Measurements from ENCODE around the gene ARHGEF19. TPM values are rescaled to one million over a fixed set of nuclear protein-coding genes. Genes with fewer than 3 reads are reported as not detected.
"Not testable (repeated sequence)": the region's sequence is repeated elsewhere in the genome, so short reads cannot be mapped to it uniquely, and the experiment has no call there.

The ARHGEF19 gene
- polyA plus RNA-seq, 6 donors from 2014 or later = 7.0 to 10.8 (median 8.1) TPM

DNA sequence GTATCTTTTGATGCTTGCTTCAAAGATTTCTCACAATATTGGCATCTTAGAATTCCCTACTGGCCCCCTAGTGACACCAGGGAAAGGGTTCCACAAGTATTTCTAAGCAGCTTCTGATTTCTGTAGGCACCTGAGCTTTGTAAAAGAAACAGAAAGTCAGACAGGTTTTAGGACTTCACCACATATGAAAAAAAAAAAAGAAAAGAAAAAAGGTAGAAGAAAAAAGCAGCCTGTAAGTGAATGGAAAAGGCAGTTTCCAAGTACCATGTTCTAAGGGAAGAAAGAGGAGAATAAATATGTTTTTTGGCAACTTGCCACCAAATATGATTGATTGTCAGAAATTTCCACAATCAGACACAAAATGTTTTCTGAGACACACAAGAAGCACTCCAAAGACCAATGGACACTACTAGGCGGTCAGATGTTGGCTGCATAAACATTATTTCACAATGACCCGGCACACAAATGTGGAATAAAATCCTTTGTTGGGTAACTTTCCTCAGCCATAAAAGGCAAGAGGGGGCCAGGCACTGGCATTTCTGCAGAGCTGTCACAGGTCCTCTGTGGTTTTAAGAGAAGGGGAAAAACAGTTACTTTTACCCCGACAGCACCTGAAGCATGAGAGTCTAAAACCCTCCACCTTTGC is 37.3 kb upstream of the ARHGEF19 start:
- H3K36me3 Mint-ChIP-seq = peaks cover 0 to 8% of the 10 kb centered on the region in 2 donors
- no peaks in the 10 kb centered on the region for H3K9me3 Mint-ChIP-seq
- DNase-seq (no peak), ATAC-seq (ENCODE audit: low read depth in 2 of 2) (no peak)
- peaks cover 17 to 19% (median 18%) of the 10 kb centered on the region in 3 donors for H3K4me1 Mint-ChIP-seq
- H3K27ac Mint-ChIP-seq = peak overlapping the region; percentile 1 to 92 (median 82)
- H3K27me3 Mint-ChIP-seq = no peaks in the 10 kb centered on the region
- no peak overlapping the region for H3K4me3 Mint-ChIP-seq

GRCh38 chr1:16248603-16249516 is 36.4 kb upstream of the ARHGEF19 start:
- DNase-seq (peak; percentile 21), ATAC-seq (ENCODE audit: low read depth in 2 of 2) (peak; percentile 85 to 86)
- Mint-ChIP-seq H3K27ac (peak overlapping the region in 5 of 6 donors; percentile 10 to 92 (median 57)), H3K9me3 (no peaks in the 10 kb centered on the region), H3K36me3 (peaks cover 0 to 8% of the 10 kb centered on the region in 2 donors), H3K4me3 (peak overlapping the region in 2 of 8 donors; percentile 16 to 85), H3K4me1 (peaks cover 17 to 26% (median 25%) of the 10 kb centered on the region in 3 donors), H3K27me3 (no peaks in the 10 kb centered on the region)

GRCh38 chr1:16248007-16248436 is 35.6 kb upstream of the ARHGEF19 start:
- Mint-ChIP-seq H3K27ac (peak overlapping the region in 3 of 6 donors; percentile 15 to 81 (median 63)), H3K27me3 (no peaks in the 10 kb centered on the region), H3K36me3 (peaks cover 0 to 8% of the 10 kb centered on the region in 2 donors), H3K9me3 (no peaks in the 10 kb centered on the region), H3K4me1 (peaks cover 17 to 28% (median 25%) of the 10 kb centered on the region in 3 donors), H3K4me3 (no peak overlapping the region)
- DNase-seq (no peak), ATAC-seq (ENCODE audit: low read depth in 2 of 2) (no peak)

GRCh38 chr1:16247441-16247840 is 35.0 kb upstream of the ARHGEF19 start:
- H3K27me3 Mint-ChIP-seq = no peaks in the 10 kb centered on the region
- ATAC-seq (ENCODE audit: low read depth in 2 of 2) (no peak), DNase-seq (no peak)
- peaks cover 17 to 28% (median 25%) of the 10 kb centered on the region in 3 donors for H3K4me1 Mint-ChIP-seq
- no peak overlapping the region for H3K4me3 Mint-ChIP-seq
- peak overlapping the region in 3 of 6 donors; percentile 63 to 81 (median 72) for H3K27ac Mint-ChIP-seq
- H3K36me3 Mint-ChIP-seq = peaks cover 0 to 7% of the 10 kb centered on the region in 2 donors
- H3K9me3 Mint-ChIP-seq = no peaks in the 10 kb centered on the region

GRCh38 chr1:16246961-16247360 is 34.5 kb upstream of the ARHGEF19 start:
- peak overlapping the region in 3 of 6 donors; percentile 34 to 72 (median 59) for H3K27ac Mint-ChIP-seq

DNA sequence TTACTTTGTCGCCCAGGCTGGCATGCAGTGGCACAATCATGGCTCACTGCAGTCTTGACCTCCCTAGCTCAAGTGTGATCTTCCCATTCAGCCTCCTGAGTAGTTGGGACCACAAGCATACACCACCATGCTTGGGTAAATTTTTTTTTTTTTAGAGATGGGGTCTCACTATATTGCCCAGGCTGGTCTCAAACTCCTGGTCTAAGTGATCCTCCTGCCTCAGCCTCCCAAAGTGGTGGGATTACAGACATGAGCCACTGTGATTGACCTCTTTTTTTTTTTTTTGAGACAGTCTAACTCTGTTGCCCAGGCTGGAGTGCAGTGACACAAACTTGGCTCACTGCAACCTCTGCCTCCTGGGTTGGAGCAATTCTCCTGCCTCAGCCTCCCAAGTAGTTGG is 33.8 kb upstream of the ARHGEF19 start:
- peak overlapping the region in 1 of 8 donors; percentile 29 for H3K4me3 Mint-ChIP-seq
- DNase-seq = not testable (repeated sequence)

More at GRCh38 chr1:16246961-16247360, 34.5 kb upstream of the ARHGEF19 start:
- H3K4me1 Mint-ChIP-seq = peaks cover 17 to 28% (median 25%) of the 10 kb centered on the region in 3 donors
- H3K27me3 Mint-ChIP-seq = no peaks in the 10 kb centered on the region
- ATAC-seq (ENCODE audit: low read depth in 2 of 2) (no peak), DNase-seq (no peak)
- no peaks in the 10 kb centered on the region for H3K9me3 Mint-ChIP-seq
- H3K4me3 Mint-ChIP-seq = no peak overlapping the region
- H3K36me3 Mint-ChIP-seq = peaks cover 0 to 2% of the 10 kb centered on the region in 2 donors

DNA sequence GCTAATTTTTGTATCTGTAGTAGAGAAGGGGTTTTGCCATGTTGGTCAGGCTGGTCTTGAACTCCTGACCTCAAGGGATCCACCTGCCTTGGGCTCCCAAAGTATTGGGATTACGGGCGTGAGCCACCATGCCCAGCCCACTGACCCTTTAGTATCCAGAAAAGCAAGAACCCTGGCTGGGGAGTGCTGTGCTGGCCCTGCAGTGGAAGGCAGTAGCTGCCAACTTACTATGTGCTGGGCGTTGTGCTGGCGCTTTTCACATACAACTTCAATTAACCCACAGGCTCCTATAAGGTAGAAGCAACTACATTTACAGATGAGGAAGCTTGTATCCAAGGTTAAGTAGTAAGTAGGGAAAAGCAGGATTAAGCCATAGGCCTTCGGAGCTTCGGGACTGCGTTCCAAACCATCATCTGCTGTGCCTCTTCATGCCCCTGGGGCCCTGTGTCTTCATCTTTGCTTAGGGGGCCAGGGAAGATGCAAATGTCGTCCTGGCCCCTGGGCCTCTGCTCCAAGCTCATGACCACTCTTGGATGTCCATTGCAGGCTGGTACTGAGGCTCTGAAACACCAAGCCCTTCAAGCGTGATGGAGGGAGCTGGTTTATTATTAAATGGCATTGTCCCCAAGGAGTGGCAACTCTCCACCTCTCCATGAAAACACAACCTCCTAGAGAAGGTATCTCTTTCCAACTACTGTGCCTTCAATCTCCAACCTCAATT is 33.2 kb upstream of the ARHGEF19 start:
- H3K4me3 Mint-ChIP-seq = no peak overlapping the region
- ATAC-seq (ENCODE audit: low read depth in 2 of 2) (no peak), DNase-seq (no peak)
- H3K36me3 Mint-ChIP-seq = no peaks in the 10 kb centered on the region
- peak overlapping the region in 2 of 6 donors; percentile 78 to 82 for H3K27ac Mint-ChIP-seq
- peaks cover 17 to 28% (median 25%) of the 10 kb centered on the region in 3 donors for H3K4me1 Mint-ChIP-seq
- no peaks in the 10 kb centered on the region for H3K9me3 Mint-ChIP-seq
- no peaks in the 10 kb centered on the region for H3K27me3 Mint-ChIP-seq

More for the DNA sequence above, 33.8 kb upstream of the ARHGEF19 start:
- Mint-ChIP-seq H3K27ac (peak overlapping the region in 2 of 6 donors; percentile 78 to 82), H3K4me1 (peaks cover 17 to 28% (median 25%) of the 10 kb centered on the region in 3 donors)
- not testable (repeated sequence) for ATAC-seq (ENCODE audit: low read depth in 2 of 2); H3K36me3 Mint-ChIP-seq; H3K9me3 Mint-ChIP-seq; H3K27me3 Mint-ChIP-seq

DNA sequence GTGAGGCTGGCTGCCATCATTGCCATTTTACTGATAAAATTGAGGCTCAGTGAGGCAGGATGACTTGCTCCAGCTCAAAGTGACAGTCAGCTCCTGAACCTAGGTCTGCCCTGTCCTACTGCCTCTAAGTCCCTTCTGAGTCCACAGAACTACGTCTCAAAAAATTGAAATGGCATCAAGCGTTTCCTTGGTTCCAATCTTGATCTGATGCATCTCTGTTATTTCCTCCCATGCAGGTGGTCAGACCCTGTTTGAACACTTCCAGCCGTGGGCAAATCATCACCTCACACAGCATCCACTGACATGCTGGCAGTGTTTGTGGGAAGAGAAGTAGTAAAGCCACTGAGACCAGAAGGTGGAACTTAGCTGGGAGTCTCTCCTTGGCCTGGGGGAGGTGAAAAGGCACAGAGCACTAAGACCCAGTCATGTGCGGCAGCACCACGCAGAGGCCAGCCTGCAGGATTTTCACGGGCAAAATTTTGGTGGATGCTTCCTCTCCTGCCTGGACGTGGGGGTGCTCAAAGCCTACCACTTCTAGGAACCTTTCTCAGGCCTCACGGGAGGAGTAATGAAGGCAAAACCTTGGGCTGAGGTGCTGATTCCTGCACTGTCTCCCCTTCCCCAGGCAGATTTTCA is 32.3 kb upstream of the ARHGEF19 start:
- H3K27ac Mint-ChIP-seq = peak overlapping the region in 2 of 6 donors; percentile 10 to 57
- H3K4me1 Mint-ChIP-seq = peaks cover 17 to 24% (median 23%) of the 10 kb centered on the region in 3 donors
- ATAC-seq (ENCODE audit: low read depth in 2 of 2) (no peak), DNase-seq (no peak)
- H3K9me3 Mint-ChIP-seq = no peaks in the 10 kb centered on the region
- no peaks in the 10 kb centered on the region for H3K27me3 Mint-ChIP-seq
- H3K4me3 Mint-ChIP-seq = no peak overlapping the region
- H3K36me3 Mint-ChIP-seq = no peaks in the 10 kb centered on the region

DNA sequence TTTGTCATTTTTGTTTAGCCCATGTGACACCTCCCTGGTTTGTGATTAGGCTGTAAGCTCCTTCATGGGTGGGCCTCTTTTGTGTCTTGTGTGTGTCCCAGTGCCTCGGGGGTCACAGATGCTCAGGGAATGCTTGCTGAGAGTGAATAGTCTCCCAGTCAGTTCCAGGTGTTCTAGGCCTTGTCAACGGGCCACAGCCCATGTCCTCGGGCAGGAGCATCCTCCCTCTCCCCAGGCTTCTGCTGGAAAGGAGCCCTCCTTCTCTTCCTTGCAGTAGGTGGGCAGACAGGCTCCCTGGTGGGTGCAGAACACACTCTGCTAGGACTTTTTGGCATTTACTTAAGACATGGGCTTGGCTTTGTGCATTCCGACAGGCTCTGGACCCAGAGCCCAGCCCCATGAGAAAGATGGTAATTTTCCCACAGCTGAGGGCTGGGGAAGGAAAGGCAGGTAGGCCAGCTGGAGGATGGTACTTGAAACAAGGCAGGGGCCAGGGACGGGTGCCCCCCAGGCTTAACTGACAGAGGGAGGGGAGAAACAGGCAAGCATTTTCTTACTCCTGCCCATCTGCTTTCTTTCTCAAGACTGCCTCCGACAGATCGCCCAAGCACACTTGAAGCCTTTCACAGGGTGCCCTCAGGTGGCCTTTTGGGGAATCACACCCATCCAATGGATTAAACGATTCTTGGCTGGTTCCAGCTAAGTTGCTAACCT is 31.6 kb upstream of the ARHGEF19 start:
- no peaks in the 10 kb centered on the region for H3K36me3 Mint-ChIP-seq
- peak; percentile 68 to 75 for ATAC-seq (ENCODE audit: low read depth in 2 of 2)
- H3K27ac Mint-ChIP-seq = peak overlapping the region in 3 of 6 donors; percentile 47 to 78 (median 57)
- H3K27me3 Mint-ChIP-seq = no peaks in the 10 kb centered on the region
- peak; percentile 60 for DNase-seq
- H3K9me3 Mint-ChIP-seq = no peaks in the 10 kb centered on the region
- peaks cover 10 to 17% (median 16%) of the 10 kb centered on the region in 3 donors for H3K4me1 Mint-ChIP-seq
- no peak overlapping the region for H3K4me3 Mint-ChIP-seq

DNA sequence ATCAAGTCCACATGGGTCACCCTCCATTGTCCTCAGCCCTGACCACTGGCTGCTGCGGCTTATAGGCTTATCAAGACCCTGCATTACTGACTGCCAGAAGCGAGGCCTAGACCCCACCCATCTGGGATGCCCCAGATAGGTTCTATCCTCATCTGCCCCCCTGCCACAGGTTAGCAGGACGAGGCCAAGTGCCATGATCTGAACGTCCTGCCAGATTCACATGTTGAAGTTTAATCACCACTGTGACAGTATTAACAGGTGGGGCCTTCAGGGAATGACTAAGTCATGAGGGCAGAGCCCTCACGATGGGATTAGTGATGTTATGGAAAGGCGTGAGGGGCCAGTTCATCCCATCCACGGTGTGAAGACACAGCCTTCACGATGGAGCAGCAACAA is 30.8 kb upstream of the ARHGEF19 start:
- H3K27me3 Mint-ChIP-seq = no peaks in the 10 kb centered on the region
- H3K36me3 Mint-ChIP-seq = no peaks in the 10 kb centered on the region
- peak overlapping the region in 1 of 8 donors; percentile 7 for H3K4me3 Mint-ChIP-seq
- no peak for DNase-seq
- peak overlapping the region in 1 of 6 donors; percentile 78 for H3K27ac Mint-ChIP-seq
- peaks cover 1 to 11% (median 8%) of the 10 kb centered on the region in 3 donors for H3K4me1 Mint-ChIP-seq
- no peaks in the 10 kb centered on the region for H3K9me3 Mint-ChIP-seq
- ATAC-seq (ENCODE audit: low read depth in 2 of 2) = no peak

DNA sequence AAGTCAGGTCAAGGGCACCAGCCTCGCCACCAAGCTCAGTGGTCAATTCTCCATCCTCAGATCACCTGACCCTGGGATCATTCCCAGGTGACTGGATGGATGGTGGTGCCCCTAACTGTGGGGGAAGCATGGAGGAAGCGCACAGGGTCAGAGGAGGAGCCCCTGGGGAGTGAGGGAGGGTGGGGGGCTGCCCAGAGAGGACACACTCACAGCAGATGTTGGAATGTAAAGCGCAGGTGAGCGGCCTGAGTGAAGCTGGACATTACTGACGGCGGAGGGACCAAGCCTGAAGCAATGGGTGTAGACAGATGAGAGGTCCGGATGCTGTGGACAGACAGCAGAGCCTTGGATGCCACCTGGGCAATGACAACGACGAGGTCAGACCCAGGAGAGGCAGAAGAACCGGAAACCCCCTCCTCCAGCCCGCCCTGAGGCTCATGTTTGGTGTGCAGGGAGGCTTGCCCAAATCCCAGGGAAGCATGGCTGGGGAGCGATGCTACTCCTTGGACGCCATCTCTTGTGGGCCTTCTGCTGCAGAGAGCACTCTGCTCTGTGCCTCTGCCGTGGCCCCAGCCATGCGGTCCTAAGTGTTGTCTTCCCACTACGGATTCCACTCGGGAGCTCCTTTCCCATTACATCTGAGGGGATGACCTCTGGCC is 30.2 kb upstream of the ARHGEF19 start:
- H3K4me1 Mint-ChIP-seq = peaks cover 0 to 11% (median 8%) of the 10 kb centered on the region in 3 donors
- H3K4me3 Mint-ChIP-seq = peak overlapping the region in 1 of 8 donors; percentile 7
- no peaks in the 10 kb centered on the region for H3K9me3 Mint-ChIP-seq
- peak overlapping the region in 1 of 6 donors; percentile 78 for H3K27ac Mint-ChIP-seq
- H3K36me3 Mint-ChIP-seq = no peaks in the 10 kb centered on the region
- H3K27me3 Mint-ChIP-seq = no peaks in the 10 kb centered on the region
- no peak for DNase-seq
- ATAC-seq (ENCODE audit: low read depth in 2 of 2) = no peak

Measured in naive B cell (primary cell).